Activated CD4-positive, alpha-beta T cell treated with anti-CD3 and anti-CD28 coated beads, Interleukin-2, amount 50 U/mL, for 16 hours (primary cell): ENCODE data around the gene ITGBL1.
A peak's percentile ranks its signal among the peaks of the same experiment; 100 is the strongest.

Experiments used
- DNase-seq: peaks from one replicate; pipeline ENCODE4 v3.0.0-alpha.2; 2020

Gene ITGBL1

DNA sequence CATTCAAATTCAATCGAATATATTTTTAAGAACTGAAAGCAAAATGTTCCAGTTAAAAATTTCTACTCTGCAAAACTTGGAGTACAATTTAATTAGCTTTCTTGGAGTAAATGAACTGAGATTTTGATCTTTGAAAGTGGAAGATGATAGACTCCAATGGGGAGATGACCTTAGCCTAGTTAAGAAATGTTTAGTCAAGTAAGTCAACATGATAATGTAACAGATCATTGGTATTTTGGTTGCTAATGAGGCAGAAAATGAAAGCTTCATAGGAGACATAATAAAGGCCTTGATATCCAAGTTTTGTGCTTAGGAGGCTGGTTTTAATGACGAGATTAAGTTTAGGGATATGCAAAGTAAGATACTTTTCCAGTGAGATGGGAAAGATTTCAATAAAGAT, 181.7 kb downstream of the ITGBL1 start:
- DNase-seq = no peak

- DNase-seq = no peak
These were observed 187.2 kb downstream of the ITGBL1 start for GRCh38 chr13:101639711-101640110.

DNA sequence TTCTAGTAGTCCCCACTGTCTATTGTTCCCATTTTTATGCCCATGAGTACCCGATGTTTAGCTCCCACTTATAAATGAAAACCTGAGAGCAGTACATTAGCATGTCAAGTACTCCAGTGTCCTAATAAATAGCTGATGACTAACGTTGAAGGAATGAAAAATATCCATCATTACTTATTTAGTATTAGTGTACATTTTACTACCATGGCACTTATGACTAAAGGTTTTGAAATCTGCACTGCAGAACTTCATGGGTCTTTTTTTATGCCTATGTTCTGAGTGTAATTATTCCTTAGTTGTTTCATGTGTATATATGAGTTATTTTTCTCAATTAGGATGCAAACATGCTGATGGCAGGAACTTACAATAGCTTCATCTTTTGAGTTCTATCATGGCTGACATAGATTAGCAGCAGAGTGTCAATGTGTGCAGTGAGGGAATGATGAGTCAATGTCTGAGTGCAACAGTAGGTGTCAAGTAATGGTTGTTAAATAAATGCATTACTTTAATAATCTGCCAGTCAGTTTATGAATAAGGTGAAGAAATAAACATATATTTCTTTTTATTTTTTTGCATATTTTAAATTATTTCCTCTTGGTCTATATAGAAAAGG, 188.4 kb downstream of the ITGBL1 start:
- DNase-seq = no peak

GRCh38 chr13:101645871-101646270, 193.4 kb downstream of the ITGBL1 start:
- DNase-seq = no peak

- DNase-seq = no peak
These were observed 195.3 kb downstream of the ITGBL1 start for GRCh38 chr13:101647760-101648159.

GRCh38 chr13:101648766-101649487, 196.5 kb downstream of the ITGBL1 start:
- DNase-seq = no peak

GRCh38 chr13:101649488-101650126, 197.1 kb downstream of the ITGBL1 start:
- DNase-seq = no peak

DNA sequence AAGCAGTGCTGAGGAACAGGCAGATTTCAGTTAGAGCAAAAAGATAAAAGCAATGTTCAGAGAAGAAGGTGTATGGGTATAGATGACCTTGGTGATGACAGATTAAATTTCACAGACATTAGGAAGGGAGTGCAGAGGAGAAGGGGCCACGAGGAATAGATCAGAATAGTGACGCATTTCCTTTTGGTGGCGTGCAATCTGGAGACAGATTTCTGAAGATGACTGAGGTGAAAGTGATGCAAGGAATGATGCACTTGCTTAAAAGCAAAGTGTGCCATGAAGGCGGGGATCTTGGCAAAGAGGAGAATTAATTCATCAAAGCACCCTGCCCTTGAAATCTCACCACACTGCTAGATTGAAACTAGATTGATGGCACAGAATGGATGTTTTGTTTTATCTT, 202.4 kb downstream of the ITGBL1 start:
- no peak for DNase-seq

- no peak for DNase-seq
These were observed 203.0 kb downstream of the ITGBL1 start for GRCh38 chr13:101655435-101655834.

DNA sequence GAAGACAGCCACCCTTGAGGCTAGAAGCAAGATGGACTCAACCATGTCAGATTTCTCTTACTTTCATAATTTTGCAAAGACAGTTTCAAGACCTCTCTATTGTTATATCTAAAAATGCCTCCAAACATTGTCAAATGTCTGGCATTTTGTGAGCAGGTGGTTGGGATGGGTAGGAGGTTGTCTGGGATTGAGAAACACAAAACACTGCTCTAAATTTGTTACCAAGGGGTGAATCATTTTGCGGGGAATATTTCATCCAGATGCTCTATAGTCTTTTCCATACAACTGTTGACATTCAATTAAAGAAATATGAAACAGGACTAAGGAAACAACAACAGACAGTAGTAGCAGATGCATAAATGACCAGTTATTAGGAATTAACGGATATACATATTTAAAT, 208.2 kb downstream of the ITGBL1 start:
- no peak for DNase-seq

DNA sequence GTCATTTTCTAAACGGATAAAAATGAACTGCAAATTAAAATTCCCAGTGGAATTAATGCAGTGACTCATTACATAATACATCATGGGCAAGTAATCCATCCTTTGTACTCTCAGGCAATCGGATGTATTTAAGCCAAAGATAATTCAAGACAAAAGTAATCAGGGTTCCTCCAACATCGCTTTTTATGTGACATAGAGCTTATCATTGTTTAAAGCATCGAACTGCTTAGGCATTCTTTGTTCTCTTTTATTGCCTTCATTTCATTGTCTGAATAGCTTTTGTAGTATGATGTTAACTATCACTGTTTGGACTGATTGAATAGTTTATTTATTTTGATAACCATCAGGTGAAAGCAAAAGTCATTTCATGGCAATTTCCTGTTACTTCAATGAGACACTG, 209.4 kb downstream of the ITGBL1 start:
- no peak for DNase-seq

- no peak for DNase-seq
These were observed 221.1 kb downstream of the ITGBL1 start for GRCh38 chr13:101673360-101674105.

GRCh38 chr13:101681834-101682233, 229.4 kb downstream of the ITGBL1 start:
- DNase-seq = no peak

DNA sequence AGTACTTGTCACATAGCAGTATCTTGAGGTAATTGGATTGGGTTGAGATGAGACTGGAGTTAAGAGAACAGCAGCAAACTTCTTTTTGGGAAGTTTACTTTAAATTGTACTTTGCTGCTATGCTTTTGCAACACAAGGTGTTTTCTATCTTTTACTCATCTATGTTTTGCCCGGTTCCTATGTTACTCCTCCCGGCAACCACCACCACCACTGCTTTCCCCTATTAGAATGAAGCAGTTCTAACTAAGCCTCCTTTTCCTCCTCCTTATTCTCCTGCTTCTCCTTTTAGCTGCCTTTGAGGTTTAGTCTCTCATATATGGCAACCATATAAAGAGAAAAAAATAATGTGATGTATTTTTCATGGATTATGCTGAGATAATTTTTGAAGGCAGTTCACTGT, 233.5 kb downstream of the ITGBL1 start:
- DNase-seq = no peak

GRCh38 chr13:101690871-101691270, 238.4 kb downstream of the ITGBL1 start:
- DNase-seq = no peak

GRCh38 chr13:101691341-101691860, 238.9 kb downstream of the ITGBL1 start:
- no peak for DNase-seq

DNA sequence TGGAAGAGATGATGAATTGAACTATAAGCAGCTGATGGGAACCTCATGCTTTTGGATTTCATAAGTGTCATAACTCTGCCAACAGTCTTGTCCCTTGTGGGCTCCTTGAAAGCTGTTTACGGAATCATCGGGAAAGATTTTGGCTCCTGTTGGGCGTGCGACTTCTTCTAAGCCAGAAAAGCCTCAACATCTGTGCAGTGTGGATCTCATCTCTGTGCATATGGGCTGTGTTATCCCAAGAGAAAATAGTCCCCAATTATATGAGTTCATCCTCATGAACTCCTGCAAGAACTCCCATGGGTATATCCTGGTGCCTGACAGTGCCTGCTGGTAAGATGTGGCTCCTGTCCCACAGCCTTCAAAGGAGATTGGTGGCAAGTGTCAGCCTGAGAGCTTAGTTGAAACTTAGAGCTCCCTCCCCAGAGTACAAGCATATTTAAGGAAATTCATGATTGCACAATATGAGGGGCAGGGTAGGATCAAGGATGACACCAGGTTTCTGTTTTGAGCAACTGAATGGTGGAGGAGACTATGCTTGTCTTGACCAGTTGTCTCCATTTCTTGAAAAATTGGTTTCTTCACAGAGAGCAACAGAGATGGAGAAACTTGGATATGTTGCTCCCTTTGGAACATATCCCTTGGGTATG, 243.5 kb downstream of the ITGBL1 start:
- DNase-seq = no peak

- no peak for DNase-seq
These were observed 245.3 kb downstream of the ITGBL1 start for GRCh38 chr13:101697745-101698144.

DNA sequence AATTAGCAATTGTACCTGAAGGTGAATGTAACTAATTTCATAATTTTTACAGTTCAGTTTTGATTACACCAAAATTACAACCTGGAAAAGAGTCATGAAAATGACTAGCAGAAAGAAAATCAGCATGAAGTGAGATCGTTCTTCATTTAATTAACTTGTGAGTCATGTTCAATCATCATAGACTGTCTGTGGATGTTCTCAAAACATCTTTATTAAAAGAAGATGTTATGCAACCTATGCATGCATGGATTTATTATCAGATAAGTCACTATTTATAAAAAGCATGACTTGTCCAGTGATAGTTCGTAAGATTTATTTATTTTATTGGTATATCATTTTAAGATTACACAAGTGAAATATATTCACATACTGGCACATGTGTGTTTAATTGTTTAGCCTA, 245.9 kb downstream of the ITGBL1 start:
- DNase-seq = no peak

- no peak for DNase-seq
These were observed 248.1 kb downstream of the ITGBL1 start for GRCh38 chr13:101700598-101700997.

- DNase-seq = no peak
These were observed 250.6 kb downstream of the ITGBL1 start for GRCh38 chr13:101703081-101703480.

DNA sequence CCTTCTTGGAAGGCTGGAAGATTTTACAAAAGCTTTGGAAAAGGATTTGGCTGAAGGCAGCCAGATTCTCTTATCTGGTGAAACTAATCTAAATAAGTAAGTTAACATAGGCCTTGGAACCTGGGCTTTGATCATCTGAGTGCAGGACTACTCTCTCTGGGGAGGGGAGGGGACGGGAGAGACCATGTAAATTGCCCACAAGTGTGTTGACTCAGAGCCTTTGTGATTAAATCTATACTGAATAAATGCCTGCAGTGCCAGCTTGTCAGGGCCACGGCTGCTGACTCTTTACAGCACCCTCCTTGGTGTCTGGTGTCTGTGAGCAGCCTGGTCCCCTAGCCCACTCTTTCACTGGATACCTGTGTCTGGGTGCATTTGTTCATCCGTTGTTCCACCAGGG, 251.4 kb downstream of the ITGBL1 start:
- DNase-seq = no peak

DNA sequence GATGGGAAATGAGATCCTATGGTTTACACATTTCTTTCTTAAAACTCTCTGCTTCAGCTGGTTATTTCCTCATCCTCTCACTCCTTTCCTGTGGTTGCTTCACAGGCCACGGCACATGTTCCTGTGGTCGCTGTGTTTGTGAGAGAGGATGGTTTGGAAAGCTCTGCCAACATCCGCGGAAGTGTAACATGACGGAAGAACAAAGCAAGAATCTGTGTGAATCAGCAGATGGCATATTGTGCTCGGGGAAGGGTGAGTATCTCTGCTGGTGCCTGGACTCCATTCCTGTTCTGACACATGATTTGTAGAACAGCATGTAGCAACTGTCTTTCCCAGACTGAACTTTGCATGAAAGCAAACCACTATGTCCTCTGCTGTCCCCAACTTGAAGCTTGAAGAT, 254.2 kb downstream of the ITGBL1 start:
- DNase-seq = peak; percentile 8
